Measurements from ENCODE around the gene RASAL1. TPM values are rescaled to one million over a fixed set of nuclear protein-coding genes. Genes with fewer than 3 reads are reported as not detected.

Gene RASAL1
- total RNA-seq, 1 experiment from 2014 or later = 8.1 TPM

DNA sequence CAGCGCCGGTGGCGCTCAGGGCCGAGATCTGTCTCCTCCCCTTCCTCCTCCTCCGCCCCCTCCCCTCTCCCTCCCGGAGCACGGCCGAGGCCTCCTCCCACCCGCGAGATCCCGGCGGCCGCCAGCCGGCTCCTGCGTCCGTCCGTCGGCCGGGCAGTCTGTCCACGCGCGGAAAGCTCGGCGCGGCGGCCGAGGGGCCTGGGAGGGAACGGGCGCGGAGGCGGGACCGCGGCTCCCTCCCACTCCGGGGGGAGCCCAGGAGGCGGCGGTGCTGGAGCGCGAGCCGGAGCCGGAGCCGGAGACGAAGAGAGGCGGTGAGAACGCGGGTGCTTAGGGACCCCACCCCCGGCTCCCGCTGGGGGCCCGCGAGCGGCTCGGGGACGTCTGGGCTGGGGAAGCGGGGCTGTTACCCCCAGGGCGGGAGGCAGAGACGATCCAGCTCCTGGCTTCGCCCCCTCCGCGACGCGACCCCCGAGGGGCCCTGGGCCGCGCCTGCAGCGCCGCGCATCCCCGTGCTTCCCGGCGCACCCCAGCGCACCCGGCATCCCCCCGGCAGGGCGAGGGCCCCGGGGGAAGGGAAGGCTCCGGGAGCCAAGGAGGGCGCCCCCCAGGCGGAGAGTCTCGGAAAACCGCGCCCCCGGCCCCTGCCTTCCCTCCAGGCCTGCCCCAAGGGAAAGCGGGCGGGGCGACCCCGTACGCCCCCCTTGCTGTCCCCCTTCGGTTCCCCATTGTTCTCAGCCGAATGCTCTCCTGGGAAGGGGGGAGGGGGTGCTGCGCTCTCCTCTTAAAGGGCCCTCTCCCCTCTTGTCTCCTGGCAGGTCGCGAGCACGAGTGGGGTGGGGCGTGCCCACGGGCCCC lies 78.7 kb downstream of the RASAL1 start, which contains the start of gene DTX1 (continued):
- peak; percentile 75; the same call in 1 of the 2 replicates for TF ChIP-seq ZNF263 (CRISPR knock-in tag; IDR thresholded peaks at IDR 0.05; ENCODE audit: low read depth)

DNA sequence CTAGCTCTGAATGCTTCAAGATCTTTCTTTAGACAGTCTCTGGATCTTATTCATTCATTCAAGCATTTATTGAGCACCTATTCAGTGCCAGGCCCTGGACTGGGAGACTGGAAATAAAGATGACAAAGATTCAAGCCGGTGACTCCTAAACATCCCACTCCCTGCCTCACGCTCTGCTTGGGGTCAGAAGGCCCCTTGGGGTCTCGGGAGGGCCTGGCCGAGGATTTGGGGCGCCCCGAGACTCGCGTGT lies 79.3 kb downstream of the RASAL1 start:
- Mint-ChIP-seq H3K4me3 (peak overlapping the region; percentile 64), H3K27ac (no peak overlapping the region), H3K9me3 (no peaks in the 10 kb centered on the region), H3K4me1 (0 out of 2 replicates have a peak, but pooled peaks cover 2% of the 10 kb centered on the region), H3K36me3 (no peaks in the 10 kb centered on the region), H3K27me3 (ENCODE audit: low read depth) (peaks cover 44% of the 10 kb centered on the region)
- DNase-seq (ENCODE audit: low spot score) (no peak), ATAC-seq (no peak)
- TF ChIP-seq KAT7 (CRISPR knock-in tag; IDR thresholded peaks at IDR 0.05; ENCODE audit: borderline replicate concordance) = no peak
- TF ChIP-seq, protein P1, sequence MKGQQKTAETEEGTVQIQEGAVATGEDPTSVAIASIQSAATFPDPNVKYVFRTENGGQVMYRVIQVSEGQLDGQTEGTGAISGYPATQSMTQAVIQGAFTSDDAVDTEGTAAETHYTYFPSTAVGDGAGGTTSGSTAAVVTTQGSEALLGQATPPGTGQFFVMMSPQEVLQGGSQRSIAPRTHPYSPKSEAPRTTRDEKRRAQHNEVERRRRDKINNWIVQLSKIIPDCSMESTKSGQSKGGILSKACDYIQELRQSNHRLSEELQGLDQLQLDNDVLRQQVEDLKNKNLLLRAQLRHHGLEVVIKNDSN (CRISPR knock-in tag; IDR thresholded peaks at IDR 0.05) = no peak
- no peak for TF ChIP-seq TCF7 (CRISPR knock-in tag; IDR thresholded peaks at IDR 0.05; ENCODE audit: low read depth)
- TF ChIP-seq OVOL2 (CRISPR knock-in tag; IDR thresholded peaks at IDR 0.05; ENCODE audit: borderline replicate concordance) = no peak
- TF ChIP-seq, protein P2, sequence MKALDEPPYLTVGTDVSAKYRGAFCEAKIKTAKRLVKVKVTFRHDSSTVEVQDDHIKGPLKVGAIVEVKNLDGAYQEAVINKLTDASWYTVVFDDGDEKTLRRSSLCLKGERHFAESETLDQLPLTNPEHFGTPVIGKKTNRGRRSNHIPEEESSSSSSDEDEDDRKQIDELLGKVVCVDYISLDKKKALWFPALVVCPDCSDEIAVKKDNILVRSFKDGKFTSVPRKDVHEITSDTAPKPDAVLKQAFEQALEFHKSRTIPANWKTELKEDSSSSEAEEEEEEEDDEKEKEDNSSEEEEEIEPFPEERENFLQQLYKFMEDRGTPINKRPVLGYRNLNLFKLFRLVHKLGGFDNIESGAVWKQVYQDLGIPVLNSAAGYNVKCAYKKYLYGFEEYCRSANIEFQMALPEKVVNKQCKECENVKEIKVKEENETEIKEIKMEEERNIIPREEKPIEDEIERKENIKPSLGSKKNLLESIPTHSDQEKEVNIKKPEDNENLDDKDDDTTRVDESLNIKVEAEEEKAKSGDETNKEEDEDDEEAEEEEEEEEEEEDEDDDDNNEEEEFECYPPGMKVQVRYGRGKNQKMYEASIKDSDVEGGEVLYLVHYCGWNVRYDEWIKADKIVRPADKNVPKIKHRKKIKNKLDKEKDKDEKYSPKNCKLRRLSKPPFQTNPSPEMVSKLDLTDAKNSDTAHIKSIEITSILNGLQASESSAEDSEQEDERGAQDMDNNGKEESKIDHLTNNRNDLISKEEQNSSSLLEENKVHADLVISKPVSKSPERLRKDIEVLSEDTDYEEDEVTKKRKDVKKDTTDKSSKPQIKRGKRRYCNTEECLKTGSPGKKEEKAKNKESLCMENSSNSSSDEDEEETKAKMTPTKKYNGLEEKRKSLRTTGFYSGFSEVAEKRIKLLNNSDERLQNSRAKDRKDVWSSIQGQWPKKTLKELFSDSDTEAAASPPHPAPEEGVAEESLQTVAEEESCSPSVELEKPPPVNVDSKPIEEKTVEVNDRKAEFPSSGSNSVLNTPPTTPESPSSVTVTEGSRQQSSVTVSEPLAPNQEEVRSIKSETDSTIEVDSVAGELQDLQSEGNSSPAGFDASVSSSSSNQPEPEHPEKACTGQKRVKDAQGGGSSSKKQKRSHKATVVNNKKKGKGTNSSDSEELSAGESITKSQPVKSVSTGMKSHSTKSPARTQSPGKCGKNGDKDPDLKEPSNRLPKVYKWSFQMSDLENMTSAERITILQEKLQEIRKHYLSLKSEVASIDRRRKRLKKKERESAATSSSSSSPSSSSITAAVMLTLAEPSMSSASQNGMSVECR (CRISPR knock-in tag; IDR thresholded peaks at IDR 0.05; ENCODE audit: borderline replicate concordance) = no peak
- POLR2A ChIA-PET = no interaction called here
- CTCF ChIA-PET = interaction anchor here (0.9 kb wide), 1 partner anchor 63 kb away, joined by 5 read pairs; no protein-coding TSS in a partner anchor

DNA sequence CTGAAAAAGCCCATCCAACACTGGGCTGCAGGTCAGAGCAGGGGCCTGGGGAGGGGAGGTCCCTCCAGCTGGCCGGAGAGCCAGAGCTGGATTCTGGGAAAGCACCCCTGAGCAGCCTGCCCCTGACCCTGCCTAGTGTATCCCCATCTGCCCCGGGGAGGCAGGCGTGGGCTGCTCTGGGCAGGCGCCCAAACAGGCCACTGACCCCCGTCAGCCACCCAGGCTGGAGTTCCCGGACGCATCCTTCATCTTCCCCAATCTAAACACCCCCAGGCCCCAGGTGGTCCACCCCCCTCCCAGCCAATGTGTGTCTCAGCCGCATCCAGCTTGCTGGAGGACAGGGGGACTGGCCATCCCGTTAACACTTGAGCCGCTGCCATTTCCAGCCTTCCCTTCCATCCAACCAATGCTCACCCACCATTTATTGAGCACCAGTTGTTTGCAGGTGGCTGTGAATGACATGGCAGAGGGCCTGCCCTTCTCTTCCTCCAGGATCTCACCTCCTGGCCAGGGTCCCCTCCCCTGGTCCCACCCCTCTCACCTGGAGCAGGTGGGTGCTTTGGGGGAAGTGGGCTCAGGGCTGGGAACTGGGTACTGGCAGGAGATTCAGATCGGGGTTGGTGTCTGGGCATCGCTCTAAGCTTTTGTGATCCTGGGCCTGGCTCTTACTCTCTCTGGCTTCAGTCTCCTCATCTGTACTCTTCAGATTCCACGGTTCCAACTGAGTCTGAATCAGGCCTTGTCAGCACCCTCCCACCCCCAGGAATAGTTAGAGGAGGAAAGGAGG lies 79.8 kb downstream of the RASAL1 start:
- H3K36me3 Mint-ChIP-seq = no peaks in the 10 kb centered on the region
- TF ChIP-seq ZNF416 (CRISPR knock-in tag; IDR thresholded peaks at IDR 0.05) = no peak
- no peak for TF ChIP-seq SMAD3 (CRISPR knock-in tag; IDR thresholded peaks at IDR 0.05; ENCODE audit: borderline replicate concordance)
- TF ChIP-seq, protein P3, sequence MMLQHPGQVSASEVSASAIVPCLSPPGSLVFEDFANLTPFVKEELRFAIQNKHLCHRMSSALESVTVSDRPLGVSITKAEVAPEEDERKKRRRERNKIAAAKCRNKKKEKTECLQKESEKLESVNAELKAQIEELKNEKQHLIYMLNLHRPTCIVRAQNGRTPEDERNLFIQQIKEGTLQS (CRISPR knock-in tag; conservative IDR thresholded peaks at IDR 0.05) = no peak
- TF ChIP-seq NFE2L1 (CRISPR knock-in tag; IDR thresholded peaks at IDR 0.05) = no peak
- TF ChIP-seq, protein P4, sequence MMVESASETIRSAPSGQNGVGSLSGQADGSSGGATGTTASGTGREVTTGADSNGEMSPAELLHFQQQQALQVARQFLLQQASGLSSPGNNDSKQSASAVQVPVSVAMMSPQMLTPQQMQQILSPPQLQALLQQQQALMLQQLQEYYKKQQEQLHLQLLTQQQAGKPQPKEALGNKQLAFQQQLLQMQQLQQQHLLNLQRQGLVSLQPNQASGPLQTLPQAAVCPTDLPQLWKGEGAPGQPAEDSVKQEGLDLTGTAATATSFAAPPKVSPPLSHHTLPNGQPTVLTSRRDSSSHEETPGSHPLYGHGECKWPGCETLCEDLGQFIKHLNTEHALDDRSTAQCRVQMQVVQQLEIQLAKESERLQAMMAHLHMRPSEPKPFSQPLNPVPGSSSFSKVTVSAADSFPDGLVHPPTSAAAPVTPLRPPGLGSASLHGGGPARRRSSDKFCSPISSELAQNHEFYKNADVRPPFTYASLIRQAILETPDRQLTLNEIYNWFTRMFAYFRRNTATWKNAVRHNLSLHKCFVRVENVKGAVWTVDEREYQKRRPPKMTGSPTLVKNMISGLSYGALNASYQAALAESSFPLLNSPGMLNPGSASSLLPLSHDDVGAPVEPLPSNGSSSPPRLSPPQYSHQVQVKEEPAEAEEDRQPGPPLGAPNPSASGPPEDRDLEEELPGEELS (CRISPR knock-in tag; IDR thresholded peaks at IDR 0.05) = no peak
- no peak for TF ChIP-seq SP1 (CRISPR knock-in tag; conservative IDR thresholded peaks at IDR 0.05)
- TF ChIP-seq, protein P5, sequence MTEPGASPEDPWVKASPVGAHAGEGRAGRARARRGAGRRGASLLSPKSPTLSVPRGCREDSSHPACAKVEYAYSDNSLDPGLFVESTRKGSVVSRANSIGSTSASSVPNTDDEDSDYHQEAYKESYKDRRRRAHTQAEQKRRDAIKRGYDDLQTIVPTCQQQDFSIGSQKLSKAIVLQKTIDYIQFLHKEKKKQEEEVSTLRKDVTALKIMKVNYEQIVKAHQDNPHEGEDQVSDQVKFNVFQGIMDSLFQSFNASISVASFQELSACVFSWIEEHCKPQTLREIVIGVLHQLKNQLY (CRISPR knock-in tag; IDR thresholded peaks at IDR 0.05) = no peak
- TF ChIP-seq, protein P6, sequence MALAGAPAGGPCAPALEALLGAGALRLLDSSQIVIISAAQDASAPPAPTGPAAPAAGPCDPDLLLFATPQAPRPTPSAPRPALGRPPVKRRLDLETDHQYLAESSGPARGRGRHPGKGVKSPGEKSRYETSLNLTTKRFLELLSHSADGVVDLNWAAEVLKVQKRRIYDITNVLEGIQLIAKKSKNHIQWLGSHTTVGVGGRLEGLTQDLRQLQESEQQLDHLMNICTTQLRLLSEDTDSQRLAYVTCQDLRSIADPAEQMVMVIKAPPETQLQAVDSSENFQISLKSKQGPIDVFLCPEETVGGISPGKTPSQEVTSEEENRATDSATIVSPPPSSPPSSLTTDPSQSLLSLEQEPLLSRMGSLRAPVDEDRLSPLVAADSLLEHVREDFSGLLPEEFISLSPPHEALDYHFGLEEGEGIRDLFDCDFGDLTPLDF (CRISPR knock-in tag; IDR thresholded peaks at IDR 0.05) = no peak
- TF ChIP-seq ESRRA (CRISPR knock-in tag; IDR thresholded peaks at IDR 0.05; ENCODE audit: borderline replicate concordance) = no peak
- TF ChIP-seq, protein P7, sequence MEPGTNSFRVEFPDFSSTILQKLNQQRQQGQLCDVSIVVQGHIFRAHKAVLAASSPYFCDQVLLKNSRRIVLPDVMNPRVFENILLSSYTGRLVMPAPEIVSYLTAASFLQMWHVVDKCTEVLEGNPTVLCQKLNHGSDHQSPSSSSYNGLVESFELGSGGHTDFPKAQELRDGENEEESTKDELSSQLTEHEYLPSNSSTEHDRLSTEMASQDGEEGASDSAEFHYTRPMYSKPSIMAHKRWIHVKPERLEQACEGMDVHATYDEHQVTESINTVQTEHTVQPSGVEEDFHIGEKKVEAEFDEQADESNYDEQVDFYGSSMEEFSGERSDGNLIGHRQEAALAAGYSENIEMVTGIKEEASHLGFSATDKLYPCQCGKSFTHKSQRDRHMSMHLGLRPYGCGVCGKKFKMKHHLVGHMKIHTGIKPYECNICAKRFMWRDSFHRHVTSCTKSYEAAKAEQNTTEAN (CRISPR knock-in tag; IDR thresholded peaks at IDR 0.05) = no peak
- TF ChIP-seq, protein P8, sequence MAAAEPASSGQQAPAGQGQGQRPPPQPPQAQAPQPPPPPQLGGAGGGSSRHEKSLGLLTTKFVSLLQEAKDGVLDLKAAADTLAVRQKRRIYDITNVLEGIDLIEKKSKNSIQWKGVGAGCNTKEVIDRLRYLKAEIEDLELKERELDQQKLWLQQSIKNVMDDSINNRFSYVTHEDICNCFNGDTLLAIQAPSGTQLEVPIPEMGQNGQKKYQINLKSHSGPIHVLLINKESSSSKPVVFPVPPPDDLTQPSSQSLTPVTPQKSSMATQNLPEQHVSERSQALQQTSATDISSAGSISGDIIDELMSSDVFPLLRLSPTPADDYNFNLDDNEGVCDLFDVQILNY (CRISPR knock-in tag; IDR thresholded peaks at IDR 0.05) = no peak
- no peak for TF ChIP-seq ZNF671 (CRISPR knock-in tag; IDR thresholded peaks at IDR 0.05)
- no peak for TF ChIP-seq ZNF317 (CRISPR knock-in tag; IDR thresholded peaks at IDR 0.05; ENCODE audit: borderline replicate concordance, low read depth)

More for the DNA sequence above, 79.8 kb downstream of the RASAL1 start:
- no peaks in the 10 kb centered on the region for H3K9me3 Mint-ChIP-seq
- peak overlapping the region; percentile 64 for H3K4me3 Mint-ChIP-seq
- H3K4me1 Mint-ChIP-seq = 0 out of 2 replicates have a peak, but pooled peaks cover 2% of the 10 kb centered on the region
- DNase-seq (ENCODE audit: low spot score) (no peak), ATAC-seq (no peak)
- H3K27ac Mint-ChIP-seq = no peak overlapping the region
- POLR2A ChIA-PET = no interaction called here
- peaks cover 48% of the 10 kb centered on the region for H3K27me3 Mint-ChIP-seq (ENCODE audit: low read depth)
- CTCF ChIA-PET = interaction anchor here (0.8 to 0.9 kb wide), 2 partner anchors 63 to 99 kb away, joined by 4 to 5 read pairs; no protein-coding TSS in a partner anchor
